ENCODE measurements around the gene INSRR.

DNA sequence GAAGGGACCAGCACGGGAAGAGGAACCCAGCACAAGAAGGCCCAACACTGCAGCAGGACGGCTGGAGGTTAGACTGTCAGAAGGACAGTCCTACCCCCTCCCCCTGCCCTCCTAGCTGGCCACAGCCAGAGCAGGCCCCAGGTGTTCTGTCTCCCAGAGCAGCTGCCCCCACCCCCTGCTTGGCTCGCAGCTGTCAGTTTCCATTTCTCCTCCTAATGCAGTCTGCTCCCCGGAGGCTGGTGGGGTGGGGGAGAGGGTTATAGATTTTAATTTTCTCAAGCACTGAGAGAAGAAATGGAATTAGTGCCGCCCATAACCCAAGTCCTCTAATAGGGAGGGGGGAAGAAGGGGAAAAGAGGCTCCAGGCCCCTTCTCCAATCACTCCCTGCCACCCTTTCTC lies 21.6 kb upstream of the INSRR start:
- TF ChIP-seq, protein P1, sequence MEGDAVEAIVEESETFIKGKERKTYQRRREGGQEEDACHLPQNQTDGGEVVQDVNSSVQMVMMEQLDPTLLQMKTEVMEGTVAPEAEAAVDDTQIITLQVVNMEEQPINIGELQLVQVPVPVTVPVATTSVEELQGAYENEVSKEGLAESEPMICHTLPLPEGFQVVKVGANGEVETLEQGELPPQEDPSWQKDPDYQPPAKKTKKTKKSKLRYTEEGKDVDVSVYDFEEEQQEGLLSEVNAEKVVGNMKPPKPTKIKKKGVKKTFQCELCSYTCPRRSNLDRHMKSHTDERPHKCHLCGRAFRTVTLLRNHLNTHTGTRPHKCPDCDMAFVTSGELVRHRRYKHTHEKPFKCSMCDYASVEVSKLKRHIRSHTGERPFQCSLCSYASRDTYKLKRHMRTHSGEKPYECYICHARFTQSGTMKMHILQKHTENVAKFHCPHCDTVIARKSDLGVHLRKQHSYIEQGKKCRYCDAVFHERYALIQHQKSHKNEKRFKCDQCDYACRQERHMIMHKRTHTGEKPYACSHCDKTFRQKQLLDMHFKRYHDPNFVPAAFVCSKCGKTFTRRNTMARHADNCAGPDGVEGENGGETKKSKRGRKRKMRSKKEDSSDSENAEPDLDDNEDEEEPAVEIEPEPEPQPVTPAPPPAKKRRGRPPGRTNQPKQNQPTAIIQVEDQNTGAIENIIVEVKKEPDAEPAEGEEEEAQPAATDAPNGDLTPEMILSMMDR (conservative IDR thresholded peaks at IDR 0.05), result no peak
- TF ChIP-seq EZH2 (IDR thresholded peaks at IDR 0.05; ENCODE audit: low read depth), result no peak

Data from PC-9 (cell line).